ENCODE results near the gene TCP1. TPM values are rescaled to one million over a fixed set of nuclear protein-coding genes. Genes with fewer than 3 reads are reported as not detected.

Gene TCP1
- total and polyA plus RNA-seq, 2 donors (not counting 3 experiments of a cell fraction or from before 2014, with no cell fraction given), result 168 to 302 TPM

DNA sequence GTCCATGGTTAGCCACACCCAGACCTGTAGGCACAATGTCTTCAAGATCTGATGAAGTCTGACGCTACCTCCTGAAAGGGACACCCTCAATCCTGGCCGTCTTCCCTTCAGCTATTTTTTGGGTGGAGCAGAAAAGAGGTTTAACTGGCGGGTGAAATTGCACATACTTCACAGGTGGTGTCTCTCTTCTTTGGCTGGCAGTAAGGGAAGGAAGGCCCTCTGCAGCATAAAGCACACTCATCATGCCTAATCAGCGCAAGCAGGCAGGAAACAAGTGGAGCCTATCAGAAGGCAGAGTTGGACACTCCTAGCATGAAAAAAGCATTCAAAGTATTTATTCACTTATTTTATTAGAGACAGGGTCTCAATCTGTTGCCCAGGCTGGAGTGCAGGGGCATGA lies 43.5 kb upstream of the TCP1 start:
- no peak overlapping the region for H3K4me3 ChIP-seq (replicated peaks in 1 of 3; ENCODE audit: insufficient read depth in 1 of 3, low read depth in 1 of 3, low read length in 3 of 3)
- H2AFZ ChIP-seq (ENCODE audit: low read depth, low read length), result no peak overlapping the region
- intact Hi-C loops (cut with micrococcal nuclease) (no loop called here), dilution Hi-C loops (cut with MboI; ENCODE audit: extremely low pct_ligation_motif_present, low sequenced_read_pairs) (no loop called here)
- TF ChIP-seq POLR2A (IDR thresholded peaks at IDR 0.05; ENCODE audit: low read depth, low read length) (no peak), JUN (IDR thresholded peaks at IDR 0.05; ENCODE audit: borderline replicate concordance, insufficient read depth, insufficient read length, low read depth) (no peak), FOS (IDR thresholded peaks at IDR 0.05; ENCODE audit: borderline replicate concordance, insufficient read depth, low read length) (no peak), MYC (IDR thresholded peaks at IDR 0.05; ENCODE audit: low read depth, low read length) (no peak), GATA2 (IDR thresholded peaks at IDR 0.05; ENCODE audit: insufficient read depth, insufficient read length, low read depth, low read length) (no peak), EZH2 (IDR thresholded peaks at IDR 0.05; ENCODE audit: borderline replicate concordance, low read depth, low read length, severe bottlenecking) (no peak), POLR2AphosphoS5 (IDR thresholded peaks at IDR 0.05; ENCODE audit: insufficient read depth, low read depth, low read length) (no peak)
- TF ChIP-seq, protein P1, sequence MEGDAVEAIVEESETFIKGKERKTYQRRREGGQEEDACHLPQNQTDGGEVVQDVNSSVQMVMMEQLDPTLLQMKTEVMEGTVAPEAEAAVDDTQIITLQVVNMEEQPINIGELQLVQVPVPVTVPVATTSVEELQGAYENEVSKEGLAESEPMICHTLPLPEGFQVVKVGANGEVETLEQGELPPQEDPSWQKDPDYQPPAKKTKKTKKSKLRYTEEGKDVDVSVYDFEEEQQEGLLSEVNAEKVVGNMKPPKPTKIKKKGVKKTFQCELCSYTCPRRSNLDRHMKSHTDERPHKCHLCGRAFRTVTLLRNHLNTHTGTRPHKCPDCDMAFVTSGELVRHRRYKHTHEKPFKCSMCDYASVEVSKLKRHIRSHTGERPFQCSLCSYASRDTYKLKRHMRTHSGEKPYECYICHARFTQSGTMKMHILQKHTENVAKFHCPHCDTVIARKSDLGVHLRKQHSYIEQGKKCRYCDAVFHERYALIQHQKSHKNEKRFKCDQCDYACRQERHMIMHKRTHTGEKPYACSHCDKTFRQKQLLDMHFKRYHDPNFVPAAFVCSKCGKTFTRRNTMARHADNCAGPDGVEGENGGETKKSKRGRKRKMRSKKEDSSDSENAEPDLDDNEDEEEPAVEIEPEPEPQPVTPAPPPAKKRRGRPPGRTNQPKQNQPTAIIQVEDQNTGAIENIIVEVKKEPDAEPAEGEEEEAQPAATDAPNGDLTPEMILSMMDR (IDR thresholded peaks at IDR 0.05; ENCODE audit: extremely low read depth in 1 of 2, insufficient read depth in 1 of 2, low read depth in 1 of 2, low read length in 2 of 2), result no peak
- TF ChIP-seq, protein P2, sequence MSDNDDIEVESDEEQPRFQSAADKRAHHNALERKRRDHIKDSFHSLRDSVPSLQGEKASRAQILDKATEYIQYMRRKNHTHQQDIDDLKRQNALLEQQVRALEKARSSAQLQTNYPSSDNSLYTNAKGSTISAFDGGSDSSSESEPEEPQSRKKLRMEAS (IDR thresholded peaks at IDR 0.05; ENCODE audit: insufficient read depth, insufficient read length), result no peak
- H3K27ac ChIP-seq (ENCODE audit: insufficient read depth, low read depth, low read length), result no peak overlapping the region
- BruUV-seq (replicated peaks), result no TSS peak
- FAIRE-seq, result no peak
- no peak for DNase-seq (ENCODE audit: low read depth, low spot score)
- CTCF ChIA-PET, result no interaction called here
- no peaks in the 10 kb centered on the region for H3K9me3 ChIP-seq (replicated peaks; ENCODE audit: control insufficient read depth, insufficient read depth, low read length)
- no peaks in the 10 kb centered on the region for H3K27me3 ChIP-seq (ENCODE audit: control insufficient read depth in 2 of 2, insufficient read depth in 2 of 2, low read length in 2 of 2)
- no peaks in the 10 kb centered on the region for H3K36me3 ChIP-seq (ENCODE audit: control insufficient read depth in 2 of 2, extremely low read depth in 1 of 2, insufficient read depth in 2 of 2, low read length in 2 of 2)
- peaks cover 5% of the 10 kb centered on the region for H3K4me1 ChIP-seq (ENCODE audit: control insufficient read depth, extremely low read depth, insufficient read depth, low read length)
- no peak overlapping the region for H3K9ac ChIP-seq (replicated peaks; ENCODE audit: extremely low read depth, insufficient read depth, low read length)
- H3K79me2 ChIP-seq (ENCODE audit: control insufficient read depth, insufficient read depth, low read length), result no peaks in the 10 kb centered on the region
- H3K9me1 ChIP-seq (replicated peaks; ENCODE audit: control insufficient read depth, extremely low read depth, insufficient read depth, low read length), result no peaks in the 10 kb centered on the region
- no peak overlapping the region for H3K4me2 ChIP-seq (ENCODE audit: insufficient read depth, low read length)
- POLR2A ChIA-PET, result no interaction called here
- no peaks in the 10 kb centered on the region for H4K20me1 ChIP-seq (replicated peaks; ENCODE audit: control insufficient read depth, extremely low read depth, insufficient read depth, low read length)
